T-helper 2 cell (primary cell): ENCODE results near the gene IFNA2.
"Not testable (repeated sequence)": the region's sequence is repeated elsewhere in the genome, so short reads cannot be mapped to it uniquely, and the experiment has no call there.

ENCODE experiments used
- DNase-seq, 5 experiments: peaks; one replicate each; pipeline versions ENCODE4 v3.0.0 to v3.0.0-alpha.2; 2012 to 2022
- total RNA-seq, 2 donors: gene quantifications; one replicate each; lab custom pipeline; 2026; lab: John Stamatoyannopoulos, UW

The IFNA2 gene
- total RNA-seq = 0 reads per million in 2 donors

DNA sequence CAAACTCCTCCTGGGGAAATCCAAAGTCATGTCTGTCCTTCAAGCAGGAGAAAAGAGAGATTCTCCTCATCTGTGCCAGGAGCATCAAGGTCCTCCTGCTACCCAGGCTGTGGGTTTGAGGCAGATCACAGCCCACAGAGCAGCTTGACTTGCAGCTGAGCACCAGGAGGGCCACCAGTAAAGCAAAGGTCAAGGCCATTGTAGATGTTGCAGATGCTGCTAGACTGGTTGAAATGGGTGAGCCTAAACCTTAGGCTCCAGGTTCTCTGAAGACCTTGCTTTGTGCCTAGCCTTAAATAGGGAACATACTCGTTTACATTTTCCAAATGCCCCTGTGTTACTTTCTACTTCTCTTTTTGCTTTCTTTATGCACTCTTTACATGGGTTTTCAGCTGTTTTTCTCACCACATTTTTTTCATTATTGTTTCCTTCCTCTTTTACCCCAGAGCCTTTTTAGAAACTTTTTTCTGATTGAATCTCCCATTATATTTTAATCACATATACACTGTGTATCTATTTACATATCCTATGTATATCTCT, at the start of gene IFNA2:
TSS of gene IFNA2 (minus strand) at position 268 of the 540 bp plus-strand sequence. CDS start at position 199, 69 bp downstream.
- DNase-seq = no peak

DNA sequence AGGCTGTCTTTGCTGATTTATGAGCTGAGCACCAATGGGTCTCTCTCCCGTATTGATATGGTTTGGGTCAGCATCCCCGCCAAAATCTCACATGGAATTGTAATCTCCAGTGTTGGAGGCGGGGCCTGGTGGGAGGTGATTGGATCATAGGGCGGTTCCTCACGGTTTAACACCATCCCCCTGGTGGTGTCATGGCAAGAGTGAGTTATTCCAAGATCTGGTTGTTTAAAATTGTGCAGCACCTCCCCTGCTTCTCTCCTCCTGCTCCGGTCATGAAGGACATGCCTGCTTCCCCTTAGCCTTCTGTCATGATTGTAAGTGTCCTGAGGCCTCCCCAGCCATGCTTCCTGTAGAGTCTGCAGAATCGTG, 49.8 kb upstream of the IFNA2 start:
- not testable (repeated sequence) for DNase-seq

DNA sequence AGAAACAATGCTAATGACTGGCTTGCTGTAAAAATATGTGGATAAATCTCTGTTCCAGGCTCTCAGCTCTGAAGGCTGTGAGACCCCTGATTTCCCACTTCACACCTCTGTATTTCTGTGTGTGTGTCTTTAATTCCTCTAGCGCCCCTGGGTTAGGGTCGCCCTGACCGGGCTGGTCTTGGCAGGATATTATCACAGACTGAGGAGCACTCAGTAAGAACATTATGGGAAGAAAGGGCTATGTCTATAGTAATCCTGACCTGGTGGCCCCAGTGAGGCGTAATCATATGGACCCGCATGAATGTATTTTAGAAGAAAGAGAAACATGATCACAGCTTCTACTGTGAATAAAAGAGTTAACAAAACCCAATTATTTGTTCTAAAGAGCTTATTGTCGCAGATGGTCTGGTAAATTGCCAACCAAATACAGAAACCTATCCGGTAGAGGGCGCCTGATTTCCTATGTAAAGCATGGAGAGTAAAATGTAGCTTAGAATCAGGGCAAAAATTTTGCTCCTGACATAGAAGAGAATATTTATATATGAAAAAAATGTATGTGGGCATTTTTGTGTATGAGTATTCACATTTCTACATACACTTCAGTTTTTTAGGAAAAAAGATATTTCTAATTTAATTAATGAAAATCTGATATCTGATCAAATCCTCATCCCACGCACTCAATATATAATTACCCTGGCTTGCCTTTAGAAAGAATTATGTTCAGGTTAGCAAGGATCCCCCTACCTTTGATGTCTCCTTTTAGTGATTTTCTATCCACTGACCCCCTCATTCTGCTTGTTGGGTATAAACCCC, 49.2 kb upstream of the IFNA2 start:
- DNase-seq = peak in 2 of 5 experiments; percentile 11 to 46

DNA sequence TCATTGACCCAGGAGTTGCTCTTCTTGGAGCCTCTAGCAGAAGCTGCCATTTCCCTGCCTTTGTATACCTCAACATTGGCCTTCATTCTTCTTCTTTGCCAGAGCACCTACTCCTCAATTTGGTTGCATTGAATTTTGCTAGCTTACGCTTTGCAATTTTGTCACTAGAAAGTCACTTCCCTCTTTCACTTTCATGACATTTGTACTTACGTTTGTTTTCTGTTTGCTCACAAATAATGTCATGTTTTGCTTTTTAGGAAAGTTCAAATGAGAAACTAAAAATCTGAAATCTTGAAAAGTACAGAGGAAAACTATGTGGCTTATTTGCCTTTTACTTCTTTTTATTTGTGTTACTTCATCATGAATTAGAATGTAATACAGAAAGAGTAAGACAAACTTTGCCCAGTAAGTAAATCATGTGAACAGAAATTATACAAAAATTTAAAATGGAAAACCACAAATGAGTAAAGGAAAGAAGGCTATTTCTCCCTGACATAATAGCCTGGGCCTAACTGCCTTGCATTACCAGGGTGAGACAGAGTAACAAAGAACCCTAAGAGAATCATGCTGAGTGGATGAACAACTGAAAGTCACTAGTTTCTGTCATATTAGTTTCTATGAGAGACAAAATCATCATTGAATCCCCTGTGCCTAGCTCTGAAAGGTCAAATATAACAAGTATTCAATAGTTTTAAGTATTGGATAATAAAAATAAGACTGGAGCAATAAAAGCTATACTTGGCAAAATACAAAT, 47.7 kb upstream of the IFNA2 start:
- DNase-seq = no peak

DNA sequence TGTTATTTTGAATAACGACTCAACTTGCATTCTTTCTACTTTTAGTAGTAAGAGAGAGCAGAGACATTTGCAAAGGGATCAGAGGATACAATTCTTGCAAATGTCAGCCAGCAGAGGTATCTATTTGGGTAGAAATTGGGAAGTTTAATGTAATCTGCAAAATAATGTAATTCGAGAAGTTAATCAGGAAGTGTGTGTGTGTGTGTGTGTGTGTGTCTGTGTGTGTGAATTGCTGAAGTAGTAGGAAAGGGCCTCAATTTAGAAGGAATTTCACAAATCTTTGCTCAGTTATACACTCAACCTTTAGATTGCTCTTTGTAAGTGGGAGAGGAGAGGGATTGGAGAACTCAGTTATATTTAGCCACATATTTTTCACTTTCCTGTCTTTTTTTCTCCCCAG, 44.0 kb upstream of the IFNA2 start:
- no peak for DNase-seq

DNA sequence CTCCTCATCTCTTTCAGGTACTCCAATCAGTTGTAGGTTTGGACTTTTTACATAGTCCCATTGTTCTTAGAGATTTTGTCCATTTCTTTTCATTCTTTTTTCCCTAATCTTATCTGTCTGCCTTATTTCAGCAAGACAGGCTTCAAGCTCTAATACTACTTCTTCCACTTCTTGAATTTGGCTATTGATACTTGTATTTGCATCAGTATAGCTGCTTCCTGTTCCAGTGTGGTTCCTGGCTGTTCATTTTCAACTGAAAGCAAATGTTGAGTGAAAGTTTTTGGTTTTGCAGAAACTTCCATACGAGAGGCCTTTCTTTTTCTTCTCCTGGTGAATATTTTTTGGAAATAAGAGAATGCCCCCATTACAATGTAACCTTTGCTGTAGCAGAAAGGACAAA, 43.0 kb upstream of the IFNA2 start:
- DNase-seq = no peak

DNA sequence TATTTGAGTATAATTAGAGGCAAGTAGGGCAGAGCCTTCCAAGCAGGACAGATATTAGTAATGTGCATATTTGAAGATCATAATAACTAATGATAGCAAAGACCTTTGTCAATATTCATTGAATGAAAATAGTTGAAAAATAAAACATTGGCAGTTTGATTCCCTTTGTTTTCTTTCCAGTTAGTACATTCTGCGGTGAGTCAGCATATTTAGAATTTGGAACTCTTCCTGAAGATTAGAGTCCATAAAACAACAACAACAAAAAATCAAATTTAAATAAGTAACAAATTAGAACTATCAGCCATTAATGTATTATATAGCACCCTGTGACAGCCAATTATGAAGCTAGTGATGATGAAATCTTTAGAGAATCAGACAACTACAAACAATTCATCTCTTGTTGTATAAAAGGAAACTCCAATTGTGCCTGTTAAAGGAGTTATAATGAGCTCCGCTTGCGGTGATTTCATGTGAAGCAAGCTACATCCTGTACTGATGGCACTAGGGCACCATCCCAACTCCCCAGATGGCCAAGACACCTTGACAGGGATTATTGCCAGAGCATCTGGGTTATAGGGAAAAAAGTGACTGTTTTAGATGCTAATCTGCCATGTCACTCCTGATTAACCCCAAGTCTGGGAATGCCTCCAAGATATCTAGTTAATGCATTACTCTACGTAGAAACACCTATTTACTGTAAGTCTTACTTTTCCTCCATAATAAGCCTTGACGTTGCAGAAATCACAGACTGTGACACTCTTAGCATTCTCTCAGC, 30.5 kb upstream of the IFNA2 start:
- DNase-seq = no peak

DNA sequence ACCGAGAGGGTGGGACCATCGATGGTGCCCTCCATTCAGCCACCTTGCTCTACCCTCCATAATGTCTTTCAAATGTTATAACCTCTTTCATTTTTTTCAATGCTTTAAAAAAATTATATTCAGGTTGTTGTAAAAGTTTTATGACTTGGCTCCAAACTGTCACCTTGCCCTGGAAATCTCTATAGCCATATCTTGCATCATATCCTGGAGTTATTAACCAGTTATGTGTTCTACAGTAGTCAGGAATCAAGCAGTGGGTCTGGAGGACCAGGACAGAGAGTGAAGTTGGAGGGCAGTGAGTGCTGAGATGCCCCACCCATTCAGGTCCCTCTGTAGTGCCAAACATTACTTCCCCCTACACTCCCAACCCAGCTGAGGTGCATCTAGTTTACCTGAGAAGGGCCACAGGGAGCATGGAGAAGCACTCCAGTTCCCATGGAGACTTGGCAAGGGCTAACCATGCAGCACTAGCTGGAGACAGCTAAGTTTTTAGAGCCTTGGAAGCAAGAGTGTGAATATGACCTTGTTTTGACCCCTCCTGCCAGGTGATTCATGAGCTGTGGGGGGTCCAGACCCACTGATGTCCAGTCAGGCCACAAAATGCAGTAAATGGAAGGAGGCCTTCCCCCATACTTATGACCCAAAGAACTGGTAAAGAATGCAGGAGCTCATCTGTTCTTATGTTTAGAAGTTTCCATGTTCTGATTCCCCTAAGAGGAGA, 29.2 kb upstream of the IFNA2 start:
- DNase-seq = no peak

DNA sequence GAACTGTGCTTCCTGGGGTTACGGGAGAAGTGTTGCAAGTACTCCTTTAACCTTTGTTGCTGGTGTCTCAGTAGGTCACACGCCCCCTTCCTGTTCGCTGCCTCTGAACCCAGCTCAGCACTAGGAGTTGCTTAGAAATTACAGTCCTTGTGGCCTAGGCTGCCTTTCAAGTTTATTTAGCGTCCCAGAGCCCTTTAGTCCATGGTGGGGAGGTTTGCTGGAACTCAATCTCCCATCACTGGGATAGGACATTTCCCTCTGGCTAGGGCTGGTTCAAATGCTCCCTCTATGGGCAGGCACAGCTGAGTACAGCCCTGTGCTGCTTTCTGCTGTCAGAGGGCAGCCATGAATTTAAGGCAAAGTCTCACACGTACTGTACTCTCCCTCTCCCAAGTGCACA, 28.4 kb upstream of the IFNA2 start:
- peak in 1 of 5 experiments; percentile 9 for DNase-seq

DNA sequence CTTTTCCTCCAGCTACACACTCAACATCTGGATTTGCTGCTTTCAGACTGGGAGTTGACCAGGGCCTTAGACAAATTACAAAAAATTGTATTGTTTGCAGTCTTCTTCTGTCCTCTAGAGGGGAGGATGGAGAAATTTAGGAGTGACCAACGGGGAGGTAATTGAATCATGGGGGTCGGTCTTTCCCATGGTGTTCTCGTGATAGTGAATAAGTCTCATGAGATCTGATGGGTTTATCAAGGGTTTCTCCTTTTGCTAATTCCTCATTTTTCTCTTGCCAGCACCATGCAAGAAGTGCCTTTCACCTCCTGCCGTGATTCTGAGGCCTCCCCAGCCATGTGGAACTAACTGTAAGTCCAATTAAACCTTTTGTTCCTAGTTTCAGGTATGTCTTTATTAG, 28.0 kb upstream of the IFNA2 start:
- no peak for DNase-seq

DNA sequence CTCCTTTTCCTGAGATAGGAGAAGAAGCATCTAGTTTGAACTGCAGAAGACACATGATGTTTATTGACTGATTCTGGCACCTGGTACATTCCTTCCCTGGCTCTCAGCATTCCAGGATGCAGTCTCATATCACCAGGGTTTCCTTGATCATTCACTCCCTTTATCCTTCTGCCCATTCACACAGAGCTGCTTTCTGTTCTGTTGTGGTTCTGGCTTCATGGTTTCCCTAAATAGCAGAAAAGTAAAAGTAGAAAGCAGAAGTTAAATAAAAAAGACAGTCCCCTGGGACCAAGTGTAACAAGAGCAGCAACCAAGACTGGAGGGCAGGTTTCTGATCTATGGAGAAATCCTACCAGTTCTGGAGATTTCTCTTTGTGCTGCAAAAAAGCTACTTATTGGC, 26.9 kb upstream of the IFNA2 start:
- DNase-seq = no peak

DNA sequence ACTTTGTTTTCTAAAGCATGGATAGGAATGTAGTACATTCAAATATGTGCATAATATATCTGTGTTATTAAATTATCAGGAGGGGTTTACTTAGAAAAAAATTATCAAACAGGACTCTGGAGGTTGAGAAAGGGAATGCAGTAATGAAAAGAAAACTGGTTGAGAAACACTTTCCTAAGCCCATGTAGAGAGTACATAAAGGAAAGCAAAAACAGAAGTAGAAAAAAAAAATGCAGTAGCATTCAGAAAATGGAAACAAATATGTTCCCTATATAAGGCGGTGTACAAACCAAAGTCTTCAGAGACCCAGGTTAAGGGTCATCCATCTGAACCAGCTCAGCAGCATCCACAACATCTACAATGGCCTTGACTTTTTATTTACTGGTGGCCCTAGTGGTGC, 23.6 kb upstream of the IFNA2 start, which contains the start of gene IFNA8:
TSS of gene IFNA8 (plus strand) at position 301 of the 400 bp plus-strand sequence. CDS start at position 361, 60 bp downstream.
- no peak for DNase-seq

DNA sequence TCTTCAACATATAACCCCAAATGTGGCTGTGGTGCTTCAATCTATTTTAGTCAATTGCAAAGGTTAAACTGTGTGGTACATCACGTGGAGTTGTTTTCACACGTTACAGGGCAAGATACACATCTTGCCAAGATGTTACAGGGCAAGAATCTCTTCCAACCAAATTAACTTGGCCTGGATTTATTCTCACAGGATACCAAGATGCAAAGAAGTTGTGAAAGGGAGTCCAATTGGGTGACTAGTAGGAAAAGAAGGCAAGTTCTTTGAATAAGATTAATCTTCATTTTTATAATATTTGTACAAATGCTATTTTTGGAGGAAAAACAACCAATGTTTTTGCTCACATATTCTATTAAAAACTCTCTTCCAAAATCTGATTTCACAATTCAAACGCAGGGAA, 18.9 kb upstream of the IFNA2 start:
- DNase-seq = no peak

DNA sequence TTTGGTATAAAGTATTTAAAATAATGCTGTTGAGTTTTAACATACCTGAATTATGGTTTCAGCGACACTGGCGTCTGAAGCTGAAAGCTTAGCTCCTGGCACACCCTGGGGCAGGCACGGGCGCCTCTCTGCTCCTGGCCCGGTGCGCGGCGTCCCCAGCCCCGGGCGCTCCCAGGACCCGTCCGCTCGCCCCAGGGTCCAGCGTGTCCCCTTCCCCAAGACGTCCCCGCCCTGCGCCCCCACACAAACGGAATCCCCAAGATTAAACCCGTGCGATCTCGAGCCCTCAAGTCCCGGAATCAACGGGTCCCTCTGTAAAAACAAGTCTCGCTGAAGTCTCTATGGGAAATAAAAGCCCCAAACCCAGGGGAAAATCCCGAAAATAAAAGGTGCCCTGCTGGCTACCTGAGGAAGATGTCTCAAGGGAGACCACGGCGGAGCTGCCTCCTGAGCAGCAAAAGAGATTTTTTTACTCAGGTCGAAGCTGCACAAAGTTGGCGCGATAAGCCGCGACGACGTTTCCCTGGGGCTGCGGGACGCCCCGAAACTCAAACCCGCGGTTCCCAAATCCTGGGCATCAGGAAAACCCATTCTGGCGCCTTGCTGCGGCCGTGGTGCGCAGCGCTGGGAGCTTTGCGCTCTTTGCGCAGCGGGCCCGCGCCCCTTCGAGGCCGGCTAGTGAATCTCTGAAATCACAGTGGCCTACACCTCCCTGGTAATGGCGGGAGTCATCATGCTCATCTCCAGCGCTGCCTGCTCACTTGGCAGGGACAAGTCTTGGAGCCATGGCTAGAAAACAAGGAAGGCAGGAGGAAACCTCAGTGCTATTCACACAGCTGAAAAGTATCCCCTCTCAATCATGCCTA, 17.4 kb upstream of the IFNA2 start:
- peak in 1 of 5 experiments; percentile 16 for DNase-seq

DNA sequence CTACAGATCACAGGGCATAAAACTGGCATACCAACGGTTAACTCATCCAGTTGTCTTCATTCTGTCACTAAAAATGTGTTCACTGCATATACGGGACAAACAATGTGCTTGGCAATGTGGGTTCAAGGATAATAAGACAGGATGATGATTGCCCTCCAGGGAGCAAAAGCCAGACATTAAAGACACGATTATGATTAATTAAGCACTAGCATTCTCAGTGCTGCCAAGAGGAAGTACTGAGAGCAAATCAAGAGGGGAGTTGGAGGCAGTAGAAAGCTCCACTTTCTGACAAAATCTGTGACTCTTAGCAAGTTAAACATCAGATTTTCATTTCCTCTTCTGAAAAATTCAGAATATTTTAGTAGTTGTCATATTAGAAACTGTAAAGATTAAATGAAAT, 14.8 kb upstream of the IFNA2 start:
- no peak for DNase-seq

DNA sequence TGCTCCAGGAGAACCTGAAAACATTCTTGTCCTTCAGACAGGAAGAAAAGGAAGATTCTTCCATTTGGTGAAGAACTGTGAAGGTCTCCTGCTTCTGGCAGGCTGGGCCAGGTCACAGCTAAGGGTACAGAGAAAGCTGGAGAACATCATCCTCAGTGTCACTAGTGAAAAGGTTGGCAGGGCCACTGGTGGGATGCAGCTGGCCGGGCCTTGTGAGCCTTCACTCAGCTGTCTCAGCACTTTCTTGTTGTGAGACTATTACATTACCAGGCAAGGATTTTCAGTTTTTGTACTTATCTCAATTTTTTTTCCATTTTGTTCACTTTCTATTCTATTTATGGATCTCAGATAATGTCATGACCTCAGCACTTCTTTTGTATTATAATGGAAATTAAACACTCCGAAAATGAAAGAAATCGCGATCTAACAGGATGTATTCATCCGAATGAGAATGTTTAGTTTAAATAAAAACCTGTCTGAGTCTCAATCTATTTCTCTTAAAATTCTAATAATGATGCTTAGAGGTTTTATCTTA, 13.8 kb upstream of the IFNA2 start:
- DNase-seq = no peak

DNA sequence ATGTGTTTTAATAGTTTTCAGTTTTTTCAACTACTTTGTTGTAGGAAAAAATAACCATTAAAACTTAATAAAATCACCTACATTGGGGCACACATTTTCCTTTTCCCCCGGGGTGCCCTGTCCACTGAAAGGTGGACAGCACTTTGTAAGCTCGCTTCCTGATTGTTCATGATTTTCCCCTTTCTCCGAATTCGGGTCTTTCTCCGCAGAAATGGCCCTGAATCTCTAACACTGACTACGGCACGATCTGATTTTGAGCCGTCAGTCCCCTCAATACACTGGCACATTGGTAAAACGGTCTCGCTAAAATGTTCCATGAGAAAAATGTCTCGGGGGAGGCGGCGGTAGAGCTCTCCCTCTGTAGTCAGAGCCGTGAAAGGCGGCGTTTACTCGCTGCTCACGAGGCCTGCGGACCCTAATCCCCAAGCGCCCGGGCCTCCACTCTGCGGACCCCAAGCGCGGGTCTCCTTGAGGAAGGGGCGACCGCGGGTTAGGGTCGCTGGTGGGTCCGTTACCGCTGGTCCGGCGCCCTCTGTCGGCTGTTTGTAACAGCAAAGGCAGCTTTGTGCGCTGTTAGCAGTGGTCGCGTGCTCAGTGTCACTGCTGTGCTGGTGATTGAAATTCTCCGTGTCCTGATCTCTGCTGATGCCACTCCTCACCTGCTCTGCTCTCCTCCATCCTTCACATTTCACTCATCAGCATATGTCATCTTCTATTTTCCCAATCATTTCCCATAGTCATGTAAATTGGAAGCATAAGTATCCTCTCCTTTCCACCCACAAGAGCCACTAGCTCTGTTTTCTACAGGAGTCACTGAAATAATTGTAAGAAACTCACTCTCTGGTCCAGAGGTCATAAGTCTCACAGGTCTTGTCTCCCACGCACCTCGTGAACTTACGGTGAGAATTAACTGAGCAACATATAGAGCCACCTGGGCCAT, 10.8 kb upstream of the IFNA2 start:
- DNase-seq = peak; percentile 20 to 55 (median 38)

DNA sequence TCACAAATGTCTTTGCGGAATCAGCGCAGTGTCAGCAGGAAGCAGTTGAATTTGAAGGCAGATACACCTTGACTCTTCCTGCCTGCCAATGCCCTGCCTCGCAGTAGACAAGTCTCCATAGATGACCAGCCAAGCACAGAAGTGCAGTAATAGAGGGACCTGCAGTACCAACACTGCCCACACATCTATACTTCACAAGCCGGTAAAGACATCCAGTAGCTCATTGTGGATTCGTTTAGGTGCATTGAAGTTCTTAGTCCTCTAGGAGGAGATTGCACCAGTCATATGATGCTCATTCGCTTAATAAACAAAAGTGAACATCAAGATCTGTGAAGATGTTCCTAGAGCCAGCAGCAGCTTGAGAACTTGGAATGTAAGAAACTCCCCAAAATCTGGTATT, 7.1 kb upstream of the IFNA2 start:
- DNase-seq = peak in 1 of 5 experiments; percentile 49

DNA sequence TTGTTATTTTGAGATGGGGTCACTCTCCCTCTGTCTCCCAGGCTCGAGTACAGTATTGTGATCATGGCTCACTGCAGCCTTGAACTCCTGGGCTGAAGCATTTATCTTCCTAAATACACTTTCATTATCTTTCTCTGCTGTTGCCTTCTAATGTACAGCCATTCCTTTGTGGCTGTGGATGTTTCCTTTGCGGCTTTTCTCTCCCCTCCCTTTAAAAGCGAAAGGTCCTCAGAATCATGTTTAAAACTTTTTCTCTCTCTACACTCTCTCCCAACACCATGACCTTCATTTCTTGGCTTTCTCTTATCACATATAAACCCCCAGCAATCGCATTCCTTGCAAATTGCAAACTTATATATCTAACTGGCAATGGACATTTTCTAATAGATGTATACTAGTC, 1.6 kb downstream of the IFNA2 start:
- DNase-seq = no peak
